ENCODE data around the gene LRRC8D.

GRCh38 chr1:89958851-89959654, 138.2 kb downstream of the LRRC8D start:
- no peak for TF ChIP-seq PATZ1 (CRISPR knock-in tag; IDR thresholded peaks at IDR 0.05; ENCODE audit: borderline replicate concordance)
- TF ChIP-seq ARNTL (CRISPR knock-in tag; IDR thresholded peaks at IDR 0.05; ENCODE audit: borderline replicate concordance, low read depth): no peak
- TF ChIP-seq ISL1 (CRISPR knock-in tag; IDR thresholded peaks at IDR 0.05): no peak
- no peak for TF ChIP-seq ZNF70 (CRISPR knock-in tag; IDR thresholded peaks at IDR 0.05)

Measured in SK-N-SH treated with all-trans-retinoic acid at 6 μM for 48 hours (cell line).